Omental fat pad (tissue), 4 donors: Measurements from ENCODE around the gene RNF149. TPM values are rescaled to one million over a fixed set of nuclear protein-coding genes. Genes with fewer than 3 reads are reported as not detected.
"Not testable (repeated sequence)": the region's sequence is repeated elsewhere in the genome, so short reads cannot be mapped to it uniquely, and the experiment has no call there.

ENCODE experiments used
- ATAC-seq: fragments of 150-250 bp; one replicate; pipeline ENCODE4 v1.9.1; 2016; ENCODE audit warnings: mild to moderate bottlenecking, moderate library complexity; ENCODE audit not compliant: low FRiP score
- DNase-seq: peaks from one replicate; pipeline ENCODE4 v3.0.0-alpha.2; 2019; ENCODE audit warnings: low spot score
- CTCF ChIP-seq, 3 donors: fragments of 450-650 bp; IDR thresholded peaks; one replicate each; pipeline ENCODE4 v1.5.1; 2016 to 2017; ENCODE audit warnings: antibody characterized with exemption in 3 of 3, mild to moderate bottlenecking in 3 of 3, moderate library complexity in 2 of 3
- total RNA-seq, 4 donors: library from RNA; depleted of rRNA; stranded (reverse); fragments of >200 nt; gene quantifications; one replicate each; pipeline ENCODE4 v1.1.0, GENCODE V29; 2016

RNF149 gene
- total RNA-seq, 4 donors from 2014 or later, result 96.8 to 191 (median 118) TPM

GRCh38 chr2:101331202-101331601 is 22.7 kb upstream of the RNF149 start:
- no peak for TF ChIP-seq CTCF (IDR thresholded peaks at IDR 0.05)
- DNase-seq (no peak), ATAC-seq (no peak)

- TF ChIP-seq CTCF (IDR thresholded peaks at IDR 0.05), result no peak
- no peak for ATAC-seq
- DNase-seq, result no peak
Observed at GRCh38 chr2:101330253-101330933, 21.9 kb upstream of the RNF149 start.

GRCh38 chr2:101329026-101329425 is 20.5 kb upstream of the RNF149 start:
- DNase-seq (no peak), ATAC-seq (no peak)
- TF ChIP-seq CTCF (IDR thresholded peaks at IDR 0.05), result no peak

- ATAC-seq (no peak), DNase-seq (no peak)
- no peak for TF ChIP-seq CTCF (IDR thresholded peaks at IDR 0.05)
Observed at GRCh38 chr2:101328474-101329007, 20.0 kb upstream of the RNF149 start.

- TF ChIP-seq CTCF (IDR thresholded peaks at IDR 0.05), result no peak
- ATAC-seq, result no peak
- DNase-seq, result no peak
Observed at GRCh38 chr2:101327863-101328394, 19.4 kb upstream of the RNF149 start.

- no peak for ATAC-seq
Observed at GRCh38 chr2:101325425-101325824, 16.9 kb upstream of the RNF149 start.

GRCh38 chr2:101316568-101316967 is 8.1 kb upstream of the RNF149 start:
- not testable (repeated sequence) for ATAC-seq, DNase-seq

More at GRCh38 chr2:101325425-101325824, 16.9 kb upstream of the RNF149 start:
- no peak for TF ChIP-seq CTCF (IDR thresholded peaks at IDR 0.05)
- DNase-seq, result no peak
